GM12878 (cell line): ENCODE results near the gene HDAC8. TPM values are rescaled to one million over a fixed set of nuclear protein-coding genes. Genes with fewer than 3 reads are reported as not detected.

Source experiments
- ATAC-seq: fragments of 200-7000 bp; cut with Tn5 transposase; 3 replicates; pipeline ENCODE4 v1.9.1; 2020; ENCODE audit warnings: mild to moderate bottlenecking, moderate library complexity
- BruUV-seq: library from RNA; stranded (reverse); fragments of 400-500 nt; replicated peaks from 2 replicates; lab custom pipeline; 2021; lab: Mats Ljungman, UMichigan
- CTCF ChIA-PET: fragments of 300-600 bp; sonication (Branson Sonifier 250); formaldehyde crosslinking; extraction: SDS; loops from one replicate; lab custom pipeline; 2021; ENCODE audit warnings: inconsistent platforms; lab: Yijun Ruan, JAX
- POLR2A ChIA-PET: fragments of 350-600 bp; formaldehyde crosslinking; extraction: SDS; loops from one replicate; lab custom pipeline; 2021; ENCODE audit warnings: inconsistent platforms; lab: Charles Lee
- RAD21 ChIA-PET: fragments of 300-600 bp; sonication (Branson Sonifier 250); formaldehyde crosslinking; loops from one replicate; lab custom pipeline; 2023; ENCODE audit warnings: antibody characterized with exemption; ENCODE audit not compliant: unreplicated experiment; lab: Charles Lee
- SMC1A ChIA-PET: fragments of 300-600 bp; sonication (Branson Sonifier 250); formaldehyde crosslinking; loops from one replicate; lab custom pipeline; 2023; ENCODE audit not compliant: unreplicated experiment, uncharacterized antibody; lab: Charles Lee
- DNase-seq: peaks from one replicate; pipeline ENCODE4 v3.0.0-alpha.2; 2011; ENCODE audit warnings: low read depth, low spot score
- FAIRE-seq: peaks from 3 replicates; lab custom pipeline; 2011; peaks lifted over from hg19 to GRCh38; lab: Jason Lieb, UNC
- H2AFZ ChIP-seq: 2 replicates; pipeline ENCODE4 v1.6.0; 2011; ENCODE audit warnings: low read depth, low read length, control low read depth; ENCODE audit not compliant: control insufficient read depth
- H3K27ac ChIP-seq: 2 replicates; pipeline ENCODE4 v1.5.1; 2011; ENCODE audit warnings: control low read depth; ENCODE audit not compliant: control insufficient read depth, insufficient read depth
- H3K27me3 ChIP-seq, 2 experiments: replicated peaks in 1 of 2; 2 replicates each; pipeline versions ENCODE4 v1.6.0 to v1.6.1; 2011; ENCODE audit warnings: low read length in 1 of 2; ENCODE audit not compliant: control insufficient read depth in 2 of 2, insufficient read depth in 2 of 2
- H3K36me3 ChIP-seq, 2 experiments: 2 replicates each; pipeline ENCODE4 v1.5.1; 2011; ENCODE audit warnings: low read length in 1 of 2; ENCODE audit not compliant: control insufficient read depth in 2 of 2, insufficient read depth in 2 of 2
- H3K4me1 ChIP-seq: 2 replicates; pipeline ENCODE4 v1.6.1; 2011; ENCODE audit warnings: mild to moderate bottlenecking, low read length, moderate library complexity, mixed read lengths; ENCODE audit not compliant: control insufficient read depth, insufficient read depth
- H3K4me2 ChIP-seq: 2 replicates; pipeline ENCODE4 v1.6.0; 2011; ENCODE audit warnings: control low read depth; ENCODE audit not compliant: control insufficient read depth, insufficient read depth
- H3K4me3 ChIP-seq: fragments of 200-600 bp; sonication (generic); 2 replicates; pipeline ENCODE4 v1.5.1; 2016
- H3K79me2 ChIP-seq: 2 replicates; pipeline ENCODE4 v1.6.0; 2011; ENCODE audit warnings: low read length; ENCODE audit not compliant: control insufficient read depth, insufficient read depth
- H3K9ac ChIP-seq: 2 replicates; pipeline ENCODE4 v1.8.0; 2011; ENCODE audit warnings: low read length, control low read depth, mixed read lengths; ENCODE audit not compliant: control insufficient read depth, insufficient read depth
- H3K9me3 ChIP-seq: replicated peaks from 3 replicates; pipeline ENCODE4 v1.5.1; 2011; ENCODE audit warnings: mild to moderate bottlenecking, low read length; ENCODE audit not compliant: control insufficient read depth, insufficient read depth
- H4K20me1 ChIP-seq: 2 replicates; pipeline ENCODE4 v1.6.0; 2011; ENCODE audit not compliant: control insufficient read depth, insufficient read depth
- GATAD2B ChIP-seq: fragments of 450-650 bp; conservative IDR thresholded peaks from 2 replicates; pipeline ENCODE4 v1.6.1; 2017; ENCODE audit warnings: low read depth, mild to moderate bottlenecking, moderate library complexity
- MTA3 ChIP-seq: IDR thresholded peaks from 2 replicates; pipeline ENCODE4 v1.6.1; 2012; ENCODE audit warnings: low read length, inconsistent platforms, borderline replicate concordance
- MYC ChIP-seq: IDR thresholded peaks from 2 replicates; pipeline ENCODE4 v1.6.1; 2011; ENCODE audit warnings: mild to moderate bottlenecking, low read length, moderate library complexity, inconsistent platforms; ENCODE audit not compliant: insufficient read depth, insufficient replicate concordance, insufficient read length, severe bottlenecking
- NR2C2 ChIP-seq: IDR thresholded peaks from 2 replicates; pipeline ENCODE4 v1.6.1; 2011; ENCODE audit warnings: borderline replicate concordance, low read depth; ENCODE audit not compliant: control insufficient read depth, insufficient read length
- RCOR1 ChIP-seq: conservative IDR thresholded peaks from 2 replicates; pipeline ENCODE4 v1.6.1; 2012; ENCODE audit warnings: low read depth, low read length, improper control_type of control experiment
- SREBF2 ChIP-seq: IDR thresholded peaks from 2 replicates; pipeline ENCODE4 v1.6.1; 2012; ENCODE audit warnings: mild to moderate bottlenecking, low read length
- TBL1XR1 ChIP-seq: IDR thresholded peaks from 2 replicates; pipeline ENCODE4 v1.6.1; 2012; ENCODE audit warnings: low read depth, low read length, improper control_type of control experiment
- USF1 ChIP-seq: IDR thresholded peaks from 2 replicates; pipeline ENCODE4 v1.6.1; 2011; ENCODE audit warnings: borderline replicate concordance, low read depth, mild to moderate bottlenecking, moderate library complexity, mixed read lengths, low read length; ENCODE audit not compliant: insufficient read depth; ENCODE audit errors: extremely low read length
- ZBED1 ChIP-seq: IDR thresholded peaks from 2 replicates; pipeline ENCODE4 v1.6.1; 2016; ENCODE audit warnings: borderline replicate concordance
- ZNF24 ChIP-seq: fragments of 450-650 bp; IDR thresholded peaks from 2 replicates; pipeline ENCODE4 v1.6.1; 2017; ENCODE audit warnings: antibody characterized with exemption, mild to moderate bottlenecking
- ZNF687 ChIP-seq: fragments of 450-650 bp; IDR thresholded peaks from 2 replicates; pipeline ENCODE4 v1.6.1; 2017; ENCODE audit warnings: mild to moderate bottlenecking, moderate library complexity
- WGBS: methylation state at CpG from one replicate; pipeline ENCODE4 v1.1.6; 2016; ENCODE audit warnings: low lambda C conversion rate; ENCODE audit not compliant: insufficient replicate concordance, insufficient coverage; ENCODE audit errors: missing lambda C conversion rate; 5-methylcytosine and 5-hydroxymethylcytosine counted together
- in situ Hi-C: fragments of 300-500 bp; cut with MboI; formaldehyde crosslinking; loops from 9 replicates; pipeline ENCODE4 v1.14.3; 2018; ENCODE audit warnings: mixed read lengths
- intact Hi-C: fragments of 100-400 bp; cut with micrococcal nuclease; formaldehyde crosslinking; loops from one replicate; pipeline ENCODE4 v1.14.2; 2022; ENCODE audit not compliant: unreplicated experiment
- polyA plus RNA-seq, 11 experiments: library from polyadenylated mRNA; depleted of rRNA in 4 of 11; unstranded in 6 of 11; stranded (reverse) in 5 of 11; fragments of >200 nt; fragmentation: Nextera tagmentation in 4 of 11; fragmentation: Illumina TruSeq in 1 of 11; extraction: Ambion mirVana in 4 of 11; extraction: Trizol in 1 of 11; gene quantifications; 1 replicate in 1 of 11; 2 replicates in 10 of 11; pipeline versions ENCODE4 v1.2.1 to v1.2.3, GENCODE V29; 2011 to 2016; ENCODE audit warnings: inconsistent platforms in 2 of 11, missing spikeins in 2 of 11, low read depth in 1 of 11
- total RNA-seq, 4 experiments: library from RNA; depleted of rRNA in 3 of 4; stranded (reverse); fragments of >200 nt in 3 of 4; fragmentation: Illumina TruSeq in 1 of 4; extraction: Trizol in 1 of 4; gene quantifications; 2 replicates each; pipeline versions ENCODE4 v1.2.1 to v1.2.3, GENCODE V29; 2013 to 2021

HDAC8 gene
- total and polyA plus RNA-seq, 10 of the 15 experiments (the other 5 are each of a cell fraction or from before 2014, with no cell fraction given) = 18.1 to 34.7 (median 29.1) TPM

GRCh38 chrX:72282302-72282701 is 290.3 kb downstream of the HDAC8 start:
- CTCF ChIA-PET = interaction anchor here (1.9 kb wide), 1 partner anchor 37 kb away, joined by 6 read pairs; no protein-coding TSS in a partner anchor
- H3K9ac ChIP-seq = no peak overlapping the region
- H3K4me2 ChIP-seq = no peak overlapping the region
- H3K27me3 ChIP-seq = peaks cover 0 to 2% of the 10 kb centered on the region in 2 experiments; a peak in 2 of 4 replicates
- DNase-seq (no peak), FAIRE-seq (no peak)
- WGBS = 81% methylated on average over 1 of the region's 1 CpG
- RAD21 ChIA-PET = no interaction called here
- no TSS peak for BruUV-seq
- POLR2A ChIA-PET = no interaction called here
- no peaks in the 10 kb centered on the region for H3K36me3 ChIP-seq
- no peaks in the 10 kb centered on the region for H3K79me2 ChIP-seq
- SMC1A ChIA-PET = no interaction called here
- H3K9me3 ChIP-seq = no peaks in the 10 kb centered on the region
- H4K20me1 ChIP-seq = no peaks in the 10 kb centered on the region
- H3K27ac ChIP-seq = no peak overlapping the region
- intact Hi-C loops = no loop called here
- H3K4me3 ChIP-seq = no peak overlapping the region
- TF ChIP-seq ZNF24 = no peak
- no peak for TF ChIP-seq ZBED1
- TF ChIP-seq ZNF687 = no peak
- TF ChIP-seq MYC = no peak
- no peak for TF ChIP-seq SREBF2
- TF ChIP-seq RCOR1 = no peak
- TF ChIP-seq USF1 = no peak
- no peak for TF ChIP-seq TBL1XR1
- no peak for TF ChIP-seq GATAD2B
- TF ChIP-seq MTA3 = no peak
- no peak for TF ChIP-seq NR2C2
- TF ChIP-seq, all 136 proteins: peak for 0
- in situ Hi-C loops = no loop called here
- H3K4me1 ChIP-seq = no peaks in the 10 kb centered on the region
- no peak overlapping the region for H2AFZ ChIP-seq
- ATAC-seq = no peak
